GM18858 (cell line): Measurements from ENCODE around the gene VDAC2.
"Not testable (repeated sequence)": the region's sequence is repeated elsewhere in the genome, so short reads cannot be mapped to it uniquely, and the experiment has no call there.

ENCODE experiments used
- ATAC-seq: cut with Tn5 transposase; IDR thresholded peaks from one replicate; pipeline ENCODE4 v1.9.1; 2021; ENCODE audit not compliant: unreplicated experiment

VDAC2 gene

DNA sequence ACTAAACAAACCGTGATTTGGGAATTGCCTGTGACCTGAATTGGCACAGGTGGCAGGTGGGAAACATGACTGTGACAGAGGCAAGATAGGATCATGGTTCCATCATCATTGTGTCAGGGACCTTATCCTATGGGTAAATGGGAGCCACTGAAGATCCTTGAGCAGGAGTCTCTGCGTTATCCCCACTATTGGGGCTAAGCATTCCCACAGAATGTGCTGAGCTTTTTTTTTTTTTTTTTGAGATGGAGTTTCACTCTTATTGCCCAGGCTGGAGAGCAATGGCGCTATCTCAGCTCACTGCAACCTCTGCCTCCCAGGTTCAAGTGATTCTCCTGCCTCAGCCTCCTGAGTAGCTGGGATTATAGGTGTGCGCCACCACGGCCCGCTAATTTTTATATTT lies 10.6 kb upstream of the VDAC2 start:
- ATAC-seq, result not testable (repeated sequence)

- ATAC-seq, result no peak
Measured at GRCh38 chr10:75201793-75202307, 8.7 kb upstream of the VDAC2 start.

- ATAC-seq, result no peak
Measured at GRCh38 chr10:75202321-75203045, 8.1 kb upstream of the VDAC2 start.

GRCh38 chr10:75203046-75203620 lies 7.5 kb upstream of the VDAC2 start:
- not testable (repeated sequence) for ATAC-seq

DNA sequence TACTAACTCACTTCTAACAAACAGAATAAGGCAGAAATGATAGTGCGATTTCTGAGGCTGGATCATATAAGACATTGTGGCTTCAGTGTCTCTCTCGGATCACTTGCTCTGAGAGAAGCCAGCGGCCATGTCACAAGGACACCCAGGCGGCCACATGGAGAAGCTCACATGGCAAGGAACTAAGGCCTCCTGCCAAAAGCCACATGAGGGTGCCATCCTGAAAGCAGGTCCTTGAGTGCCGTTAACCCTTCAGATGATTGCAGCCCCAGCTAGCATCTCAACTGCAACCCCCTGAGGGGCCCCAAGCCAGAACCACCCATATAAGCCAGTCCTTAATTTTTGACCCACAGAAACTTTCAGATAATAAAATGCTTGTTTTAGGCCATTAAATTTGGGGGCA lies 6.9 kb upstream of the VDAC2 start:
- ATAC-seq, result no peak

DNA sequence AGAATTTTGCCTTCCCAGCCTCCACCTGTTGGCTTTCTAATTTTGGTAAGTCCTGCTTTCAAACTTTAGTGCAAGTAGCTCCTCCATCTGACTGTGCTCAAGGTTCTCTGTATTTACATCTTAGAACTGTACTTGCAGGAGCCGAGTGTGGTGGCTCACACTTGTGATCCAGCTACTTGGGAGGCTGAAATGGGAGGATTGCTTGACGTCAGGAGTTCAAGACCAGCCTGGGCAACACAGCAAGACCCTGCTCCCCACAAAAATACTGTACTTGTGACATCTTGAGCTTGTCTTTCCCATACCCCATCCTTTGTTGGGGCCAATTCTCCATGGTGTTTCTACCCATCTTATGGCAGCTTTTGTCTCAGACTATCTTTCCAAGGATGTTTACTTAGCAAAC lies 4.7 kb upstream of the VDAC2 start:
- ATAC-seq, result no peak

DNA sequence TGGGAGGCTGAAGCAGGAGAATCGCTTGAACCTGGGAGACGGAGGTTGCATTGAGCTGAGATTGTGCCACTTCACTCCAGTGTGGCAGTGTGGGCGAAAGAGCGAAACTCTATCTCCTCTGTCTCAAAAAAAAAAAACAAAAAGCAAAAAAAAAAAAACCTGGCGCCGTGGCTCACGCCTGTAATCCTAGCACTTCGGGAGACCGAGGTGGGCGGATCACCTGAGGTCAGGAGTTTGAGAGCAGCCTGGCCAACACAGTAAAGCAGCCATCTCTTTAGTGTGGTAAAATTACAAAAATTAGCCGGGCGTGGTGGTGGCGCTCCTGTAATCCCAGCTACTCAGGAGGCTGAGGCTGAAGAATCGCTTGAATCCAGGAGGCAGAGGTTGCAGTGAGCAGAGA lies 4.0 kb upstream of the VDAC2 start:
- not testable (repeated sequence) for ATAC-seq

GRCh38 chr10:75207079-75207856 lies 3.3 kb upstream of the VDAC2 start:
- ATAC-seq, result no peak

- ATAC-seq, result no peak
Measured at GRCh38 chr10:75207857-75208144, 2.8 kb upstream of the VDAC2 start.

DNA sequence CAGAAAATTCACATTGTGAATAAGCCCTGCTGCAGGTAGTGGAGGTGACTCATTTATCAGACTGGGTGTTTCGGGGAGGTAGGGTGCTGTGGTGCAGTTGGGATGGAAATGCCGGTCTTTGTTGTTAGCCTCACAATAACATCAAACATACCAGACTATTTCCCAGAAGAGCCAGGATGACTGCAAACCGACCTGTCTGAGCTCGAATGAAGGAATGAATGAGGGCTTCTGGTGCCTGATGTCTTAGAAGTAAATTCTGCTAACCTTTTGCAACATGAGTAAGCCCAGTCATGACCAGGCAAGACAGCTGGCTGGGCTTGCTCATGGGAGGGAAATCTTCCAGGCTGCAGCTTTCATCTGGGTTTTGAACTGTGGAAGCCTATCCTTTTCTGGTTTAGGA lies 2.4 kb upstream of the VDAC2 start:
- no peak for ATAC-seq

DNA sequence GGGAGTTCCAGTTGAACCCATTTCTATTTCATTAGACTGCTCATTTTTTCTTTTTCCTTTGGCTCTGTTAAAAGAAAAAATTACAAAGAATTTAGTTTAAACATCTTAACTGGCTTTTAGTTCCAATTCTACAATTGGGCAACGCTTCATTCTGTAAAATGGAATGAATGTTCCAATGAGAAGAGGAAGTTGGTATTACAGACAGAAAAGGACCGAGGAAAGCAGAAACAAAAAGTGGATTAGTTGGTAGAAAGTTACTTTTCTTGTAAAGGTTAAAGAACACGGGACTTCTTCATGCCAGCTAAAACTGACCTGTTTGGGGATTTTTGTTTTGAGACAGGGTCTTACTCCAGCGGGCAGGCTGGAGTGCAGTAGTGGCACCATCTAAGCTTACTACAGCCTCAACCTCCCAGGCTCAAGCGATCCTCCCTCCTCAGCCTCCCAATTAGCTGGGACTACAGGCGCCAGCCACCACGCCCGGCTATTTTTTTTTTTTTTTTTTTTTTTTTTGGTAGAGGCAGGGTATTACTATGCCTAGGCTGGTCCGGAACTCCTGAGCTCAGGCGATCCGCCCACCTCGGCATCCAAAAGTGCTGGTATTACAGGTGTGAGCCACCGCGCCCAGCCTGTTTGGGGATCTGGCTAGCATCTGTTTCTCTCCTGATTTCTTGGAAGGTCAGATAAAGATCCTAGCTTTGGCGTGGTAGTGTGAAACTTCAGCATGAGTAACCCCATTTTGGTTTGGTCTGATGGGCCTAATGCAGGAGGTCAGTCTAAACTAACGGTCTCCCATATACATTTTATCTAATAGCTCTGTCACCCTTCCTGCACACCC lies 1.3 kb upstream of the VDAC2 start:
- no peak for ATAC-seq

GRCh38 chr10:75209921-75210281 lies 695 bp upstream of the VDAC2 start:
- ATAC-seq, result peak; percentile 30

DNA sequence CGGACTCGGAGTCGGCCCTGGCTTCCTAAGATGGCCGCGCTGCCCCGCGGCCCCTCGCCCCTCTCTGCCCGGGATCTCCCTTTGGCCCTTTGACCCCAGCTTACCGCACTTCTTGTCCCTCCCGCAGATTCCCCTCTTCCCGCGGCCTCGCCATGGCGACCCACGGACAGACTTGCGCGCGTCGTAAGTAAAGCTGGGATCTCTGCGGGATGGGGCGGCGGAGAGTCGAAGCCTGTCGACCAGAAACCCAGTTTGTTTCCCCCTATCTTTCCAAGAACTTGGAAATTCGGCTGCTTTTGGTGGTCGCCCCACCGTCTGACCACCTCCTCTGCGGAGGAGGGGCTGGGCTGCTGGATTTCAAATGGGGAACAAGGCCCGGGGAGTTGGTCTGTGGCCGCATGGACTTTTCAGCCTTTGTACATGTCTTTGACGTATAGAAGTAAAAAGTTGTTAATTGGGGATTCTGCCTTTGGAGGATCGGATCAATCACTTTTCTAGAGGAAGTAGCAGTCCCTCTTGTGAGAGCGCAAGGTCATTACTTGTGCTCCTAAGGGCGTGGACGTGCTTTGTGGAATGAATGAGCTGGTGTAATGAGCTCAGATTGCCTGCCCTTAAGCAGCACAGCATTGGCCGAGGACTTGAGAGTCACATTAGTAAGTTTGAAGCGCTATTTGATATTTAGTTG lies 553 bp downstream of the VDAC2 start:
- ATAC-seq, result no peak

GRCh38 chr10:75212343-75212742 lies 1.7 kb downstream of the VDAC2 start:
- ATAC-seq, result no peak

DNA sequence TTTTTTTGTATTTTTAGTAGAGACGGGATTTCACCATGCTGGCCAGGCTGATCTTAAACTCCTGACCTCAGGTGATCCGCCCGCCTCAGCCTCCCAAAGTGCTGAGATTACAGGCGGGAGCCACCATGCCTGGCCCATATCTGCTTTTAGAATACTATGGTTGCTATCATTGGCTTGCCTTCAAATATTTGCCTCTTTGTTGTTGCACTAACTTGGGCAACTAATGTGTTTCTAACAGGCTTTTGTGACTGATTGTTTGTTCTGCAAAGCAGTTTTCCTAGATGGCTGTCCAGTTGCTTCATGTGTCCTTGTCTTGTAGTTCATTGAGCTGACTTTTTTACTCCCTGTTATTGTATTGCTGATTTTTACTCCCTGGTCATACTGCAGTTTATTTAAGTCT lies 9.7 kb downstream of the VDAC2 start:
- ATAC-seq, result no peak

DNA sequence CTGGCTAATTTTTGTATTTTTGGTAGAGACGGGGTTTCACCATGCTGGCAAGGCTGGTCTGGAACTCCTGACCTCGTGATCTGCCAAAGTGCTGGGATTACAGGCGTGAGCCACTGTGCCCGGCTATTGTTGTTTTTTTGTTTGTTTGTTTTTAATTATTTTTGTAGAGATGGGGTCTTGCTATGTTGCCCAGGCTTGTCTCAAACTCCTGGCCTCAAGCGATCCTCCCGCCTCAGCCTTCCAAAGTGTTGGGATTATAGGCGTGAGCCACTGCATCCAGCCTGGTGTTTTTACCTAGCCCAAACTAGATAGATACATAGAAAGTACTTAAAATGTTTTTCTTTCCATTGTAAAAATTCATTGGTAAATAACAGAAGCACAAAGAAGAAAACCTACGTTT lies 10.9 kb downstream of the VDAC2 start:
- not testable (repeated sequence) for ATAC-seq

DNA sequence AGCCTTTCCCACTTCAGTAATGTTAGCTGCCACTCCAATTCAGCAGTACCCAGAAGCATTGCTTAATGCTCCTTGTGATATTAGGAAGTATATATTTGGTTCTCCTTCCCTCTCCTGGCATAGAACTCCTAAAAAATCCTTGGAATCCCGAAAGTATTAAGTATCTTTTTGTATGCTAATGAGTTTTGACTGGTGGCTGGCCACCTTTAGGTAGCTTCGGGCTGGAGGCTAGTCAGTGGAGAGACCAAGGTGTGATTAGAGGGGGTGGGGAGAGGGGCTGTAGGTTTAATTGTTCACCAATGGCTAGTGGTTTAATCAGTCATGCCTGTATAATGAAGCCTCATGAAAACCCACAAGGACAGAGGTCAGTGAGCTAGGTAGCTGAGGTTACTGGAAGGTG lies 12.9 kb downstream of the VDAC2 start:
- ATAC-seq, result no peak

DNA sequence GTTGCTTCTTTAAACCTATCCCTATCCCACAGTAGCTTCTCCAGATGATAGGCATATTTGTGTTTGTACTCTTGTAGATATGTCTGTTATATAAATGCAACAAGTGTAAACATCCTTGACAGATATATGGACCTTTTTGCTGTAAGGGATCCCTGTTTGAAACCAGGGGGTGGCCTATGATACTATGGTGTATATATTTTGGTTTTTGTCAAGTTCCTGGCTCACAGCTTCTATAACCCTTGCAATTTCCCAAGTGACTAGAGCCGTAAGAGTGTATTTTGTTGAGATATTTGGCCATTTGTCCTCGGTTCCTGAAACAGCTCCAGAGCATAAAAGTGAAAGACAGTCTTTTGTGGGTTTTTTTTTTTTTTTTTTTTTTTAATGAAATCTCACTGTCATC lies 15.5 kb downstream of the VDAC2 start:
- no peak for ATAC-seq

DNA sequence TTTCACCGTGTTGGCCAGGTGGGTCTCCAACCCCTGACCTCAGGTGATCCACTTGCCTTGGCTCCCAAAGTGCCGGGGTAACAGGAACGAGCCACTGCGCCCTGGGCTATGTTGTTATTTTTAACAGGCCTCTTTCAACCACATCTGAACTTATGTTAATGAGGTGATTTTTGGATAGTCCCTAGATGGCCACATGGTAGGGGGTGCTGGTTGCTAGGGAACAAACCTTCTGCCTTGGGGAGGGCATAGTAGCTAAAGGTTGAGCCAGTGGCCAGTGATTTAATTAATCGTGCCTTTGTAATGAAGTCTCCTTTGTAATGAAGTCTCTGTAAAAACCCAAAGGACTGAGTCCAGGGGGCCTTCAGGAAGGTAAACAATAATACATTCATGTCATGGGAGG lies 16.1 kb downstream of the VDAC2 start:
- no peak for ATAC-seq

DNA sequence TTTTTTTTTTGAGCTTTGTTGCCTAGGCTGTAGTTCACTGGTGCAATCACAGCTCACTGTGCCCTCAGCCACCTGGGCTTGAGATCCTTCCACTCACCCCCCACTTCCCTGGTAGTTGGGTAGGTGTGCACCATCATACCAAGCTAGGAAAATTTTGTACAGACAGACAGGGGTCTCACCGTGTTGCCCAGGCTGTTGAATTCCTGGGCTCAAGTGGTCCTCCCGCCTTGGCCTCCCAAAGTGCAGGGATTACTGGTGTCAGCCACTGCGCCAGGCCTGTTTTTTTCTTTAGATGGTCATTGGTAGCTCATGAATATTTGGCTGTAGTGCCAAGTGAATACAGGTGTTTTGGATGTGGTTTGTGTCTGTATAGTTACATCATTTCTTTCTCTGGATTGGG lies 17.7 kb downstream of the VDAC2 start:
- no peak for ATAC-seq

DNA sequence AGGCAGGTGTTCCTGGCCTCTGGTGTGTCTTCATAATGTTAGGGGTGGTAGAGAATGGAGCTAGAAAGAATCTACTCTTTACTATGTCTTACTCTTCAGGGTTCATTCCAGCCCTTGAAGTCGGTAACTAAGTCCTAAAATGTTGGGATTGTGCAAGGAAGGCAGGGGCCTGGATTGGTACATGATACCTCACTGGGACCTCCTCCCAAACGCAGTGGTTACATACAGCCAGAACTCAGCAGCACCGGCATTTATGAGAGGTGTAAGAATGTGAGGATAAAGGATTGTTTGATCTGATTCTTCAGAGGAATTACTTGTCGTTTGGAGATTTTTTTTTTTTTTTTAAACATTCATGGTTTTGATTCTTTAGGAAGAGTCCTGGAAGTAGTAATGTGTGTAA lies 18.2 kb downstream of the VDAC2 start:
- ATAC-seq, result no peak
